ENCODE data around the gene HPS4.
"Not testable (repeated sequence)": the region's sequence is repeated elsewhere in the genome, so short reads cannot be mapped to it uniquely, and the experiment has no call there.

The HPS4 gene

DNA sequence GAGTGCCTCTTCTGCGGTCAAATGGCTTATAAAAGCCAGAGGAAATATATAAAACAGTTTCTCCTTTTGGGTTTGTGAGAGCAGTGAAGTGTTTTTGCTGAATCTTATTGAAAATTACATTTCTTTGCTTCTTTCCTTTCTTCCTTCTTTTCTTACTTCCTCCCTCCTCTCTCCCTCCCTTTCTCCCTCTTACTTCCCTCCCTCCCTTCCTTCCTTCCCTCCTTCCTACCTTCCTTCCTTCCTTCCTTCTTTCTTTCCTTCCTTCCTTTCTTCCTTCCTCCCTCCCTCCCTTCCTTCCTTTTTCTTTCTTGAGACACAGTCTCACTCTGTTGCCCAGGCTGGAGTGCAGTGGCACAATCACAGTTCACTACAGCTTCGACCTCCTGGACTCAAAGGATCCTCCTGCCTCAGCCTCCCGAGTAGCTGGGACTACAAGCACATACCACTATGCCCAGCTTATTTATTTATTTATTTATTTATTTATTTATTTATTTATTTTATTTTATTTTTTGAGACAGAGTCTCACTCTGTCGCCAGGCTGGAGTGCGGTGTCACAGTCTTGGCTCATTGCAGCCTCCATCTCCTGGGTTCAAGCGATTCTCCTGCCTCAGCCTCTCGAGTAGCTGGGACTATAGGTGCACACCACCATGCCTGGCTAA, 74.9 kb downstream of the HPS4 start:
- DNase-seq, result not testable (repeated sequence)

DNA sequence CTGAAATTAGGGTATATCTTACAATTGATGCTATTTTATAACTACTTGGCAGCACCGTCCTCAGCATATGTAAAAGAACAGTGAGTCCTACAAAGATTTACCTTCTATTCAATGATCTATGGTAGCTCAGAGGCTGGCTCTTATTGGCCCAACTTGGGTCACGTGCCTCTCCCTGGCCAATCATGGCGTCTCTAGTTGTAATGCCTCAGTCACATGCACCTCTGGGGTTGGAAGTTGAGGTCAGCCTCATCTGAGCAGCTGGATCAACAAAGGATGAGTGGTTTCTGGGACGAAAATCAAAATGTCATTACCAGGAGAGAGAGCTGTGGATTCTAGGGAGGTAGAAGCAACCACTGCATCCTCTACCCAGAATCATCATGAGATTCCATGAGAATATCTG, 77.5 kb downstream of the HPS4 start:
- no peak for DNase-seq

DNA sequence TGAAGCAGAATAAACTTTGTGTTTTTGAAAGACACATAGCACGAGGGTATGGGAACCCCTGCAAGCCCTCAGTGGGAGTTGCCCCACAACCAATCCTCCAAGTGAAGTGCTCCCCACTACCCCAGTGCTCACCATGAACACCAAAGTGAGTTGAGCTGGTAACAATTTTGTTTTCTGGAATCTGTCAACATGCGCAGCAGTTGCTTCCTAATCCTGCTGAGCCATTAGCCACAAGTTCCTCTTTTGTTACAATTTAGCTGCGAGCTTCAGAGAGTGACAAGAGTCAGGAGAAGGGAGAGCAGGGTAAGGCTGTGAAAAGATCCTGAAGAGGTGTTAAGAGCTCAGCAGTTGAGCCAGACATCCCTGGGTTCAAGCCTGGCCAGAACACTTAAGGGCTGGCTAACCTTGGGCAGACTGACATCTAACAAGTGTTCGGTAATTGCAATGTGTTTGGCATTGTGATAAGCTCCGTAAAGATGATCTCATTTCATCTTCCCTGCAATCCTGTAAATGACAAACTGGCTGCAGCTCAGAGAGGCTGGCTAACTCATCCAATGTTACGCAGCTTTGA, 78.6 kb downstream of the HPS4 start:
- no peak for DNase-seq

DNA sequence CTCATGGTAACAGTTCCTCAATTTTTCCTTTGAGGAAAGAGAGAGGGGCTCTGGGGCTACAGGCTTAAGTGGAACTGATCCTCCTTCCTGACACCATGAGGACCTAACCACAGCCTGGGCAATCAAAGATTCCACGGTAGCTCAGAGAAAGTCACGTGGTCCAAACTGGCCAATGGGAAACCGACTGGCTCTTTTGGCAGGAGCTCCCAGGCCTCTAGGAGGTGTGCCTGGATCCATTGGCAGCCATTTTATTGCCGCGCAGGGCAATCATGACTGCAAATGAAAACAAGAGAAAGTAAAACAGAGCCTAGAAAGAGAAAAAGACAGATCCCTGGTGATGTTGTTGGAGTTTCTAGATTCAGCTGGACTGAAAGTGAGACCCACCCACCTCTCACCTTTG, 81.9 kb downstream of the HPS4 start:
- no peak for DNase-seq
